Vagina (tissue), 2 donors: ENCODE results near the gene PTPRN2.

Experiments used
- POLR2AphosphoS5 ChIP-seq, 2 donors: sonication (generic); formaldehyde crosslinking; IDR thresholded peaks; one replicate each; pipeline ENCODE4 v1.9.0; 2017; ENCODE audit warnings: antibody characterized with exemption in 2 of 2, mild to moderate bottlenecking in 2 of 2, low read depth in 1 of 2; ENCODE audit not compliant: insufficient read depth in 1 of 2
- TF ChIP-seq, protein P1 (sequence below), 3 experiments: fragments of 450-650 bp in 2 of 3; fragments of 200-600 bp in 1 of 3; sonication (generic) in 1 of 3; IDR thresholded peaks; one replicate each; pipeline ENCODE4 v1.5.1; 2017 to 2019; ENCODE audit warnings: antibody characterized with exemption in 3 of 3, mild to moderate bottlenecking in 2 of 3, moderate library complexity in 2 of 3

DNA sequence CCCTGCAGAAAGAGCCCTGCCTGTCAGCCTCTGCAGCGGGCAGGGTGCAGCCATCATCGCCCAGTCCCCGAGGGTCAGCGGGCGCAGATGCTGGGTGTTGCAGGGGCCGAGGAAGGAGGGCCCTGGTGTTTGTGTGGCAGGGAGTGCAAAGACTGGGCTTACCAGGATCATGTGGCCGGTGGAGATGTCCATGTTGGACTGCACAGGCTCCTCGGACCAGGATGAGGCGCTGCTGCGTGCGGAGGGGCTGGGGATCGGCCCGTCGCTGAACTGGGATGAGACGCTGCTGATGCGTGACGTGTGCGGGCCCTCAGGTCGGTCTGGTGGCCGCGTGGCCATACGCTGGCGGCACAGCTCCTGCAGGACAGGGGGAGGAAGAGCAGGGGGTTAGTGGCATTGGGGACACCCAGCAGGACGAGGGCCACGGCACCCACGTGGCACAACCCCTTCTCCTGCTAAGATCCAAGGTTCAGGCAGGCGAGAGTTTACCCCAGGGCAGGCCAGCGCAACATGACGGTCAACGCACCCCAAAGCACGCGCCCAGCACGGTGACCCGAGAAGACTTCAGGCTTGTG lies 931.3 kb downstream of the PTPRN2 start:
- TF ChIP-seq, protein P1, sequence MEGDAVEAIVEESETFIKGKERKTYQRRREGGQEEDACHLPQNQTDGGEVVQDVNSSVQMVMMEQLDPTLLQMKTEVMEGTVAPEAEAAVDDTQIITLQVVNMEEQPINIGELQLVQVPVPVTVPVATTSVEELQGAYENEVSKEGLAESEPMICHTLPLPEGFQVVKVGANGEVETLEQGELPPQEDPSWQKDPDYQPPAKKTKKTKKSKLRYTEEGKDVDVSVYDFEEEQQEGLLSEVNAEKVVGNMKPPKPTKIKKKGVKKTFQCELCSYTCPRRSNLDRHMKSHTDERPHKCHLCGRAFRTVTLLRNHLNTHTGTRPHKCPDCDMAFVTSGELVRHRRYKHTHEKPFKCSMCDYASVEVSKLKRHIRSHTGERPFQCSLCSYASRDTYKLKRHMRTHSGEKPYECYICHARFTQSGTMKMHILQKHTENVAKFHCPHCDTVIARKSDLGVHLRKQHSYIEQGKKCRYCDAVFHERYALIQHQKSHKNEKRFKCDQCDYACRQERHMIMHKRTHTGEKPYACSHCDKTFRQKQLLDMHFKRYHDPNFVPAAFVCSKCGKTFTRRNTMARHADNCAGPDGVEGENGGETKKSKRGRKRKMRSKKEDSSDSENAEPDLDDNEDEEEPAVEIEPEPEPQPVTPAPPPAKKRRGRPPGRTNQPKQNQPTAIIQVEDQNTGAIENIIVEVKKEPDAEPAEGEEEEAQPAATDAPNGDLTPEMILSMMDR (IDR thresholded peaks at IDR 0.05), result no peak
- TF ChIP-seq POLR2AphosphoS5 (IDR thresholded peaks at IDR 0.05; ENCODE audit: insufficient read depth in 1 of 2, low read depth in 1 of 2), result no peak
